GM12878 (cell line): ENCODE results near the gene GARIN5A. TPM values are rescaled to one million over a fixed set of nuclear protein-coding genes. Genes with fewer than 3 reads are reported as not detected.

Experiments
- ATAC-seq: fragments of 200-7000 bp; cut with Tn5 transposase; 3 replicates; pipeline ENCODE4 v1.9.1; 2020; ENCODE audit warnings: mild to moderate bottlenecking, moderate library complexity
- BruUV-seq: library from RNA; stranded (reverse); fragments of 400-500 nt; replicated peaks from 2 replicates; lab custom pipeline; 2021; lab: Mats Ljungman, UMichigan
- CTCF ChIA-PET: fragments of 300-600 bp; sonication (Branson Sonifier 250); formaldehyde crosslinking; extraction: SDS; loops from one replicate; lab custom pipeline; 2021; ENCODE audit warnings: inconsistent platforms; lab: Yijun Ruan, JAX
- POLR2A ChIA-PET: fragments of 350-600 bp; formaldehyde crosslinking; extraction: SDS; loops from one replicate; lab custom pipeline; 2021; ENCODE audit warnings: inconsistent platforms; lab: Charles Lee
- RAD21 ChIA-PET: fragments of 300-600 bp; sonication (Branson Sonifier 250); formaldehyde crosslinking; loops from one replicate; lab custom pipeline; 2023; ENCODE audit warnings: antibody characterized with exemption; ENCODE audit not compliant: unreplicated experiment; lab: Charles Lee
- SMC1A ChIA-PET: fragments of 300-600 bp; sonication (Branson Sonifier 250); formaldehyde crosslinking; loops from one replicate; lab custom pipeline; 2023; ENCODE audit not compliant: unreplicated experiment, uncharacterized antibody; lab: Charles Lee
- DNase-seq: peaks from one replicate; pipeline ENCODE4 v3.0.0-alpha.2; 2011; ENCODE audit warnings: low read depth, low spot score
- FAIRE-seq: peaks from 3 replicates; lab custom pipeline; 2011; peaks lifted over from hg19 to GRCh38; lab: Jason Lieb, UNC
- H2AFZ ChIP-seq: 2 replicates; pipeline ENCODE4 v1.6.0; 2011; ENCODE audit warnings: low read depth, low read length, control low read depth; ENCODE audit not compliant: control insufficient read depth
- H3K27ac ChIP-seq: 2 replicates; pipeline ENCODE4 v1.5.1; 2011; ENCODE audit warnings: control low read depth; ENCODE audit not compliant: control insufficient read depth, insufficient read depth
- H3K27me3 ChIP-seq, 2 experiments: replicated peaks in 1 of 2; 2 replicates each; pipeline versions ENCODE4 v1.6.0 to v1.6.1; 2011; ENCODE audit warnings: low read length in 1 of 2; ENCODE audit not compliant: control insufficient read depth in 2 of 2, insufficient read depth in 2 of 2
- H3K36me3 ChIP-seq, 2 experiments: 2 replicates each; pipeline ENCODE4 v1.5.1; 2011; ENCODE audit warnings: low read length in 1 of 2; ENCODE audit not compliant: control insufficient read depth in 2 of 2, insufficient read depth in 2 of 2
- H3K4me1 ChIP-seq: 2 replicates; pipeline ENCODE4 v1.6.1; 2011; ENCODE audit warnings: mild to moderate bottlenecking, low read length, moderate library complexity, mixed read lengths; ENCODE audit not compliant: control insufficient read depth, insufficient read depth
- H3K4me2 ChIP-seq: 2 replicates; pipeline ENCODE4 v1.6.0; 2011; ENCODE audit warnings: control low read depth; ENCODE audit not compliant: control insufficient read depth, insufficient read depth
- H3K4me3 ChIP-seq: fragments of 200-600 bp; sonication (generic); 2 replicates; pipeline ENCODE4 v1.5.1; 2016
- H3K79me2 ChIP-seq: 2 replicates; pipeline ENCODE4 v1.6.0; 2011; ENCODE audit warnings: low read length; ENCODE audit not compliant: control insufficient read depth, insufficient read depth
- H3K9ac ChIP-seq: 2 replicates; pipeline ENCODE4 v1.8.0; 2011; ENCODE audit warnings: low read length, control low read depth, mixed read lengths; ENCODE audit not compliant: control insufficient read depth, insufficient read depth
- H3K9me3 ChIP-seq: replicated peaks from 3 replicates; pipeline ENCODE4 v1.5.1; 2011; ENCODE audit warnings: mild to moderate bottlenecking, low read length; ENCODE audit not compliant: control insufficient read depth, insufficient read depth
- H4K20me1 ChIP-seq: 2 replicates; pipeline ENCODE4 v1.6.0; 2011; ENCODE audit not compliant: control insufficient read depth, insufficient read depth
- MEF2B ChIP-seq: fragments of 450-650 bp; IDR thresholded peaks from 2 replicates; pipeline ENCODE4 v1.6.1; 2018; ENCODE audit warnings: mild to moderate bottlenecking, moderate library complexity; ENCODE audit not compliant: partially characterized antibody, poor library complexity, severe bottlenecking
- NRF1 ChIP-seq: conservative IDR thresholded peaks from 2 replicates; pipeline ENCODE4 v1.6.1; 2011; ENCODE audit warnings: mild to moderate bottlenecking, low read depth, low read length, improper control_type of control experiment
- POLR2AphosphoS2 ChIP-seq: IDR thresholded peaks from 2 replicates; pipeline ENCODE4 v1.6.1; 2011; ENCODE audit warnings: low read depth, mild to moderate bottlenecking, low read length, improper control_type of control experiment, moderate library complexity
- WGBS: methylation state at CpG from one replicate; pipeline ENCODE4 v1.1.6; 2016; ENCODE audit warnings: low lambda C conversion rate; ENCODE audit not compliant: insufficient replicate concordance, insufficient coverage; ENCODE audit errors: missing lambda C conversion rate; 5-methylcytosine and 5-hydroxymethylcytosine counted together
- in situ Hi-C: fragments of 300-500 bp; cut with MboI; formaldehyde crosslinking; loops from 9 replicates; pipeline ENCODE4 v1.14.3; 2018; ENCODE audit warnings: mixed read lengths
- intact Hi-C: fragments of 100-400 bp; cut with micrococcal nuclease; formaldehyde crosslinking; loops from one replicate; pipeline ENCODE4 v1.14.2; 2022; ENCODE audit not compliant: unreplicated experiment
- polyA plus RNA-seq, 11 experiments: library from polyadenylated mRNA; depleted of rRNA in 4 of 11; unstranded in 6 of 11; stranded (reverse) in 5 of 11; fragments of >200 nt; fragmentation: Nextera tagmentation in 4 of 11; fragmentation: Illumina TruSeq in 1 of 11; extraction: Ambion mirVana in 4 of 11; extraction: Trizol in 1 of 11; gene quantifications; 1 replicate in 1 of 11; 2 replicates in 10 of 11; pipeline versions ENCODE4 v1.2.1 to v1.2.3, GENCODE V29; 2011 to 2016; ENCODE audit warnings: inconsistent platforms in 2 of 11, missing spikeins in 2 of 11, low read depth in 1 of 11
- total RNA-seq, 4 experiments: library from RNA; depleted of rRNA in 3 of 4; stranded (reverse); fragments of >200 nt in 3 of 4; fragmentation: Illumina TruSeq in 1 of 4; extraction: Trizol in 1 of 4; gene quantifications; 2 replicates each; pipeline versions ENCODE4 v1.2.1 to v1.2.3, GENCODE V29; 2013 to 2021

GARIN5A gene
- total and polyA plus RNA-seq, 10 of the 15 experiments (the other 5 are each of a cell fraction or from before 2014, with no cell fraction given) = 0.18 to 1.2 (median 0.24) TPM; not detected in 6

- Histone ChIP-seq H4K20me1 (no peaks in the 10 kb centered on the region), H3K4me2 (peak overlapping the region; percentile 71; the same call in 1 of the 2 replicates), H3K9me3 (no peaks in the 10 kb centered on the region), H3K27me3 (no peaks in the 10 kb centered on the region), H3K9ac (peak overlapping the region; percentile 16; the same call in 1 of the 2 replicates), H3K4me3 (peak overlapping the region; percentile 81; the same call in 1 of the 2 replicates), H3K27ac (no peak overlapping the region), H3K79me2 (no peaks in the 10 kb centered on the region), H3K4me1 (peaks cover 3% of the 10 kb centered on the region; the same call in 1 of the 2 replicates), H2AFZ (no peak overlapping the region), H3K36me3 (no peaks in the 10 kb centered on the region)
- in situ Hi-C loops (no loop called here), intact Hi-C loops (no loop called here)
- ATAC-seq (no peak), FAIRE-seq (no peak), DNase-seq (no peak)
- 88% methylated on average over 31 of the region's 36 CpGs for WGBS
- ChIA-PET RAD21 (interaction anchor here (0.8 to 1.4 kb wide), 2 partner anchors 16 to 52 kb away, joined by 3 to 4 read pairs; no protein-coding TSS in a partner anchor), POLR2A (no interaction called here), SMC1A (no interaction called here), CTCF (interaction anchor here (1.3 to 1.4 kb wide), 2 partner anchors 144 to 155 kb away, joined by 4 read pairs; no protein-coding TSS in a partner anchor)
- no TSS peak for BruUV-seq
- TF ChIP-seq POLR2AphosphoS2 = peak; percentile 18; the same call in 1 of the 2 replicates
- TF ChIP-seq MEF2B = no peak
- TF ChIP-seq NRF1 = no peak
Measured at GRCh38 chr19:50512112-50512998, 35.7 kb upstream of the GARIN5A start.
